ENCODE data around the gene NCOA4.

DNA sequence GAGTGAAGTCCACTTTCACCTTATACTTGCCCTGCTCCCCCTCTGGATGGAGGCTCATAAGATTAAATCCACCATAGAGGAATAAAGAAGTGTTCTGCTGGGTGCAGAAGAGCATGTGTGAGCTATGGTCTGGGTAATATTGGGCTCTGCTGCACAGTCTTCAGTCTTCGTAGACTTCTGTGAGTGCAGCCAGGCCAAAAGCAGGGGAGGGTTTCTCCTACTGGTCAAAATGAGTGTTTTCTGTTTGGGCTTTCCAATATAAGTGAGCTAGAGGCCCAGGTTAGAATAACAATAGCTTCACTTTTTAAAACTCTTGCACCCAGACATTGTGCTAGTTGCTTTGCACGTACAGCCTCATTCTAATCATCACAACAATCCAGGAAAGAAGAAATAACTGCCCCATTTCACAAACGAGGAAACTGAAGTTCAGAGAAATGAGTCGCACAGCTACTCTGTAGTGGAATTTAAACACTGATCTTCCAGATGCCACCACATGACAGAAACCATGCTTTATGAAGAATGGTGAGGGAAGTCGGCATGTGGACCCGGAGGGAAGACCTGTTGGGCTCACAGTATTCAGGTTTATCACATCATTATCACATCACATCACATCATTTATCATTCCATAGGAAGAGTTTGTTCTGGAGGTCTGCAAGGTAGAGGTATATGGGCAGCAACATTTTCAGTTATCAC lies 39.5 kb upstream of the NCOA4 start:
- TF ChIP-seq EP300 (IDR thresholded peaks at IDR 0.05), result no peak
- no peak for TF ChIP-seq POLR2A (IDR thresholded peaks at IDR 0.05)

All from ovary (tissue), 1 donor.